EH (cell line): Measurements from ENCODE around the gene MGRN1.

Source experiments
- DNase-seq: peaks from one replicate; pipeline ENCODE4 v3.0.0-alpha.2; 2015; ENCODE audit warnings: low read depth

The MGRN1 gene

GRCh38 chr16:4699046-4699556 lies 74.5 kb downstream of the MGRN1 start:
- no peak for DNase-seq

DNA sequence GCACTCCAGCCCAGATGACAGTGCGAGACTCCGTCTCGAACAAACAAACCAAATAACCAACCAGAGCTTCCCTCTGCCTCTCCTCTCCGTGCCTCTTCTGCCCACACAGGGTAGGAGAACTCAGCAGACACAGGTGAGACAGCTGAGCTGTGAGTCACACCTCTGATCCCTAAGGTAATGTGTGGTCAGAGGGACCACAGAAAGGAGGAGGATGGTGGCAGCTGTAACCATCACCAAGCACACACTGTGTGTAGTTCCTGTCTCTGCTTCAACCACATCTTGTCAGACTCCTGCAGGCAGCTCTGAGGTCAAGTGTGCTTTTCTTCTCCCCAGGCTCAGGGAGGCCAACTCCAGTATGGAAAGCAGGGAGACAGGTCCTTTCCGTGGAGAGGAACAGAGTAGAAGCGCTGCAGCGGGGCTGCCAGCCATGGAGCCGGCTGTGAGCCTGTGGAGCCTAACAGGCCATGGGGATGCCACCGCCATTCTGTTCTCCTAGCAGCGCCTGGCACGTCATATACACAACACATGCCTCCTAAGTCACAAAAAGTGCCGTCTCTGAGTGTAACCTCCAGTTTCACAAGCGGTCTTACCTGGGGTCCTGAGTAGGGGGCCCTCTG lies 75.9 kb downstream of the MGRN1 start:
- DNase-seq = no peak

- DNase-seq = no peak
Observed at GRCh38 chr16:4700997-4701743, 76.5 kb downstream of the MGRN1 start.

- DNase-seq = no peak
Observed at GRCh38 chr16:4701791-4702465, 77.3 kb downstream of the MGRN1 start.

- DNase-seq = no peak
Observed at GRCh38 chr16:4702466-4702808, 77.8 kb downstream of the MGRN1 start.

DNA sequence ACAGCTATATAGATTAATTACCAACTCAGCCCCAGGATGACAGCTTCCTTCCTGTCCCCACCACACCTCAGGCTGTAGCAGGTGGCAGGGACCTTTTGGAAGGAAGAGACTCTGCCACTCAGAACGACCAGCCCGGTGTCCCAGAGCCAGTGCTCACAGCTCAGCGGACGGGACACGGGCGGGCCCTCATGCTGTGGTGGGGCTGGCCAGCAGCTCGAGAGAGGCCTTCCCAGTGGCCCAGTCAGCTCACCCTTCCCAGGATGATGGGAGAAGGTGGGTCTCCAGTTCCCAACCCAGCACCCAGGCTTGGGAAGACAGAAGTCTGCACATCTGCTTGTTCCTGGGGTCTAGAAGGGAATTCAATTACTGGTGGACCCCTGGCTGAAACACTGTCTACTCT lies 79.3 kb downstream of the MGRN1 start:
- DNase-seq = no peak

DNA sequence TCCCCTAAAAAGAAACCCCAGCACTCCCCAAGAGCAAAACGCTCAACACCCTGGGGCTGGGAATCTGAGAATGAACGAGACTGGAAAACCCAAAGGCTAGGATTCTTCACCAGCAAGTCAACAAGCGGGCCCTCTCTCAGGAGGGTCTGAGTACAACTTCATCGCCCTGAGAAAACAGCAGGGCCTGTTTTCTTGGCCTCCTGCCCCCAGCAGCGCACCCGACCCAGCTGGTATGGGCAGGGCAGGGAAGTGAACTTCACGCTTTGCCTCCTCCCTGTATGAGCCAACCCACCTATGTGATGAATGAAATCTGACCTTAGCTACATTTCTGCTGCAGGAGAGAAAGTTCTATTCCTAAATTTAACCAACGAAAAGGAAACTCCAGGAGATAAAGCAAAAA lies 79.9 kb downstream of the MGRN1 start:
- no peak for DNase-seq

DNA sequence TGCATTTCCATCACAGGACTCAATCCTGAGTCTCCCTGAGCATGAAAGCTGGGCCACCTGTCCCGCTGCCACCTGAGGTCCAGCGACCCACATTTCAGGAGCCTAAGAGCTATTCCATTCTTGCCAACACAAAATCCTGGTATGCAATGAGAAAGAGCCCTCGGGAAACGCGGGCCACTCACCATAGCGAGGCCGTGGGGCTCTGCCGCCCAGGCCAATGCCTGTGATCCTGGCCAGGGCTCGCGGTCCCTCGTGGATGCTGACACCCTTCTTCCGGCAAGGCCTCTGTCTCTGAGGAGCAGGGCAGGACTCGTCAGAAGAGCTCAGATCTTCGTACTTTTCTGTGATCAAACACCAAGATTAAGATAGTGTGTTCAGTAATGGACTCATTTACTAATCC lies 80.3 kb downstream of the MGRN1 start:
- DNase-seq = no peak

DNA sequence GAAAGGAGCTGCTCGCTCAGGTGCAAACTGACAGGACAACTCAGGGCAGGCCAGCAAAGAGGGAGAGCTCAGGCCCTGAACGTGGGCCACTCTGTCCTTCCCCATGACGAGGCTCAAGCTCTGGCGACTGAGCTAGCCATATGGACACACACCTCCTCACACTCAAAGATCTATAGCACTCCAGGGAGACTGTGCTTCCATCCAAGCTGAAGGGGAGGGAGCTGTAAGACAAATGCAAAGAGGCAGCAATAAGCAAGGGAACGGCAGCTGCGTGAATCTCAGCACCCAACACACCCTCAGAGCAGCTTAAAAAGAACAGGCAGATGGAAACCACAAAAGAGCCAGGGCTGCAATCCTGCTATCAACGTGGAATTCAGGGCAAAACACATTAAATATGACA lies 82.2 kb downstream of the MGRN1 start:
- DNase-seq = no peak

DNA sequence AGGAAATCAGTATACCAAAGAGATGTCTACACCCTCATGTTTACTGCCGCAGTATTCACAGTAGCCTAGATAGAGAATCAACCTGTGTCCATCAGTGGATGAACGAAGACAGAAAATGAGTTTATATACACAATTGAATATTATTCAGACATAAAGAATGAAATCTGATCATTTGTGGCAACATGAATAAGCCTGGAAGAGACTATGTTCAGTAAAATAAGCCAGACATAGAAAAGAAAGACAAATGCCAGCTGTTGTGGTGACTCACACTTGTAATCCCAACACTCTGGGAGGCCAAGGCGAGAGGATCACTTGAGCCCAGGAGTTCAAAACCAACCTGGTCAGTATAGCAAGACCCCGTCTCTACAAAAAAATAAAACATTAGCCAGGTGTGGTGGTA lies 84.9 kb downstream of the MGRN1 start:
- DNase-seq = peak; percentile 21

GRCh38 chr16:4713663-4714501 lies 89.3 kb downstream of the MGRN1 start:
- DNase-seq = no peak

DNA sequence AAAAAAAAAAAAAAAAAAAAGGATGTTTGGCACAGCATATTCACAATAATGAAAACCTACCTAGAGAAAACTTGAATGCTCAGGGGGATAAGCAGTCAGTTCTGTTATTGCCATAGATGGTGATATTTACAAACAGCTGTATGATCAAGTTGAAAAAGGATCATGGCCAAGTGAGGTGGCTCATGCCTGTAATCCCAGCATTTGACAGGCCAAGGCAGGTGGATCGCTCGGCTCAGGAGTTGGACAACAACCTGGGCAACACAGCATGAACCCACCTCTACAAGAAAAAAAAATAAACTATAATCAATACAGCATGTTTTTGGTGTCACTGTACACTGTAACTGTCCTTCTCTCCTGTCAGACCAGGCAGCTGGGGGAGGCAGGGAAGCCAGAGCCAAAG lies 90.4 kb downstream of the MGRN1 start:
- DNase-seq = no peak

DNA sequence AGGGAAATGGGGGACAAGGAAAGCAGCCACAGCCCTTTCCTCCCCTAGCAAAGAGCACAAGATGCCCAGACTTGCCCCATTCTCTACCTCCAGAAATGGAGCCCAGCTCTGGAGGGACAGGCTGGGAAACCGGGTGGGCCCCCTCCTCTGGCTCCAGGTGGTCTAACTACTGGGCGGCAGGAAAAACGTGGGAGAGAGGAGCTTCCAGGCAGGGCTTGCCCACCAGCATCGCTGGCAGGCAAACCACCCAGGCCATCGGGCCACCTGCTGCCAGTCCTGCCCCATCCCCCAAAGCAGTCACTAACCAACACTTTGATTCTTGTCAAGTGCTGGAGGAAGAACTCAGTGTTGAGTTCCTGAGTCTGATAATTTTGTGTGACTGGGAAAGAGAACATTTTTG lies 93.8 kb downstream of the MGRN1 start:
- DNase-seq = no peak

DNA sequence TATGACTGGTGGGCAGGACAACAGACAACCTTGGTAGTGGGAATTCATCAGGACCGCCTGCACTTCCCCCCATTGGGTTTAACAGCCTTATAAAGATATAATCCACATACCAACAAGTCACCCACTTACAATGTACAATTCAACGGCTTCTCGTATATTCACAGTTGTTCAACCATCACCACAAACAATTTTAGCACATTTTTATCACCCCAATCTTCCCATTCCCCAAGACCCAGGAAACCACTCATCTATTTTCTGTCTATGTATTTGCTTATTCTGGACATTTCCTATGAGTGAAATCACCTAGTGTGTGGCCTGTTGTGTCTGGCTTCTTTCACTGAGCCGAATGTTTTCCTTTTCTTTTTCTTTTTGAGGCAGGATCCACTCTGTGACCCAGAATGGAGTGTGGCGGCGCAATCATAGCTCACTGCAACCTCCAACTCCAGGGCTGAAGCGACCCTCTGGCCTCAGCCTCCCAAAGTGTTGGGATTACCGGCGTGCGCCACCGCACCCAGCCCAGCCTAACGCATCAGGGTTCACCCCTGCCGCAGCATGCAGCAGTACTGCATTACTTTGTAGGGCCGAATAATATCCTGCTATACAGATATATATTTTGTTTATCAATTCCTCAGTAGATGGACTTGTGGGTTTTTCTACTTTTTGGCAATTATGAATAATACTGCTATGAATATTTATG lies 98.6 kb downstream of the MGRN1 start:
- no peak for DNase-seq

GRCh38 chr16:4724661-4725270 lies 100.1 kb downstream of the MGRN1 start:
- DNase-seq = no peak

DNA sequence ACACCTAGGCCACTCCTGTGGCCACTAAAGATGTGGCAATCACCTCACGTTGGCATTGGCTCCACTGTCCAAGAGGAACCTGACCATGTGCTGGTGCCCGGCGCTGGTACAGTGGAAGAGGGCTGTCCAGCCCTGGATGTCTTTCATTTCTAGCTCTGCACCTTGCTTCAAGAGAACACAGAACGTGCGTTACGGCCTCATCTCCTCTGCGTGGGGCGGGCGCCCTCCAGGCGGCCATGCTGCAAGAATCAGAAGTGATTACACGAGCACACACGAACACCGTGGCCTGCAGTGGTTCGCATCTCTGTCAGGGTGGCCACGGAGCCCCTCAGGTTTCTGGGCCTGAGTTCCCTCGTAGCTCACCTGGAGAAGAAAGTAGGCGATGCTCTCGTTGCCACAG lies 102.0 kb downstream of the MGRN1 start:
- DNase-seq = no peak

- DNase-seq = no peak
Observed at GRCh38 chr16:4728676-4729075, 104.0 kb downstream of the MGRN1 start.

DNA sequence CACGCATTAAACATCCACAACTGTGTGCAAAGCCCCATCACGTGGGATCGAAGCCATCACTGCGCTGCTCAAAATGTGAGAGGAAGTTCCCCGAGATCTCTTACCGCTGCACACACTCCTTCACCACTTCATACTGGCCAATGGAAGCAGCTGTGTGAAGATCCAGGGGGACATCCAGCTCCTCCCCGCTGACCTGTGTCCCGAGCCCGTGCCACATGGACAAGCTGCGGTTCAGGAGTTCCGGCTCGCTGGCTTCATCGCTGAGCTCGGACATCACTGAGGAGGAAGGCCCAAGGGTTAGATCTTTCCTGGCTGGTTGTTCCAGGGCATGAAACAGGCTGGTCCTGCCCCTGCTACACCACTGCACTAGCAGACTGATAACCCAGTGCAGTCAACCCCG lies 105.2 kb downstream of the MGRN1 start:
- DNase-seq = no peak

DNA sequence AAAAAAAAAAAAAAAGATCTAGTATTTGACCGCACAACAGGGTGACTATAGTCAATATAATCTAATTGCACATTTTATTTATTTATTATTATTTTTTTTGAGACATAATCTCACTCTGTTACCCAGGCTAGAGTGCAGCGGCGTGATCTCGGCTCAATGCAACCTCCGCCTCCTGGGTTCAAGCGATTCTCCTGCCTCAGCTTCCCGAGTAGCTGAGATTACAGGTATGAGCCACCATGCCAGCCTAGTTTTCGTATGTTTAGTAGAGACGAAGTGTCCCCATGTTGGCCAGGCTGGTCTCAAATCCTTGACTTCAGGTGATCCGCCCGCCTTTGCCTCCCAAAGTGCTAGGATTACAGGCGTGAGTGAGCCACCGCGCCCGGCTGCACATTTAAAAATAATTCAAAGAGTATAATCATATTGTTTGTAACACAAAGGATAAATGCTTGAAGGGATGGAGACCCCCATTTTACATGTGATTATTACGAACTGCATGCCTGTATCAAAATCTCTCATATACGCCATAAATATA lies 108.7 kb downstream of the MGRN1 start:
- DNase-seq = no peak

- no peak for DNase-seq
Observed at GRCh38 chr16:4733747-4734062, 109.1 kb downstream of the MGRN1 start.

DNA sequence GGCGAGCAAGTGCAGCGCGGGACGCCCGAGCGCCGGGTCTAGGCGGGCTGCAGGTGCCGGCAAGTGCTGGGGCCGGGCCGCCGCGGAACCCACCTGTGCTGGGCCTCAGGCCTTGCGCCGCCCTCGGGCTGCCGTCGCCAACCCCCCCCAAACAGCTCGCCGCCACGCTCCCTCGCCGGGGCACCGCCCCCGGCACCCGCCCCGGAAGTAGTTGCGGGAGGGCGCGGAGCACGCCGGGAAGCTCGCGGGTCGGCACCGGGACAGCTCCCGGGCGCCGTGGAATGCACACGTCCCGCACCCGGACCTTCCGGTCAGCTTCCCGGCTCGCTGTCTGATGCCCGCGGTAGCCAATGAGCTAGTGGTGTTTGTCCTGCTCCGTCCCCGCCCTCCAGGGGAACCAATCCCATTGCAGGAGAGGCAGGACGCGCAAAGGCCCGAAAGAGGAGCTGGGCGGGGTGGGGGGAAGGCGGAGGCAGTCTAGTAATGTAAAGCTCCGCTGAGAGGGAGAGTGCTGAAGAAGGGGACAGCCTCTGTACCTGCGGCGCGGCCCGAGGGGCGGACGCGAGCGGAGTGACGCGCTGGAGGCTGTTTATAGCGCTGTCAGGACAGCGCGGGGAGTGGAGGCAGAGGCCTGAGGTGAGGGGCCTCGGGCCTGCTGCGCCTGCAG lies 109.6 kb downstream of the MGRN1 start, which contains the start of the genes ANKS3 and DNAAF8:
Gene ANKS3, minus strand, starts transcription at position 209 of the 667 bp plus-strand sequence. CDS start 4,122 bp downstream, outside the sequence.
Gene DNAAF8, plus strand, starts transcription at position 475 of the 667 bp plus-strand sequence. CDS start 1,978 bp downstream, outside the sequence.
- peak; percentile 99 for DNase-seq
